Measurements from ENCODE around the gene KCNH6.
A peak's percentile ranks its signal among the peaks of the same experiment; 100 is the strongest.

The KCNH6 gene

DNA sequence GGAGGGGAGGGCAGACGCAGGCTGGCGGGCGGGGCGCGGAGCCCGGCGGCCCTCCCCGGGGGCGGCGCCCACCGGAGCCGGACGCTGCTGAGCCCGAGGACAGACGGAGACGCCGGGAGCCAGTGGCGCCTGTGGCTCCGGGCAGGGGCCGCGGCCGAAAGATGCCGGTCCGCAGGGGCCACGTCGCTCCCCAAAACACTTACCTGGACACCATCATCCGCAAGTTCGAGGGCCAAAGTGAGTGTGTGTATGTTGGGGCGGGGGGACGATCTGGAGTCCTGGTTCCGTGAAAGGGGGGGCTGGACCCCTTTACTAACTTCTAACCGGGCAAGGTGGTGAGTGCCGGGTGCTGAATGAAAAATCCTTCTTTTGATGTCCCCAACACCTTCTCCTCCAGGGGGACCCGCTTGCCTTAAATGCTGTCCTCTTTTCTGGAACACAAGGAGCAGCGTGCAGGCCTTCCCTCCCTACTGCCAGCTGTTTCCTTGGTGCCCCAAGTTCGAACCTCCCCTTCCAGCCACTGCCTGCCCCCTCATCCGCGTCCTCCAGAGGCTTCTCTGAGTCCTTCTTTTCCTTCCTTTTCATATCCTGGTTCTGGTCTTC lies at the start of gene KCNH6:
Gene KCNH6, plus strand, starts transcription at position 106 of the 603 bp plus-strand sequence. Its CDS starts 56 bp downstream, at position 162.
- DNase-seq = no peak

GRCh38 chr17:63474174-63474573 lies 49.0 kb upstream of the KCNH6 start:
- Histone ChIP-seq H3K9me3 (ENCODE audit: severe bottlenecking) (no peaks in the 10 kb centered on the region), H3K36me3 (no peaks in the 10 kb centered on the region), H3K27ac (no peak overlapping the region), H3K27me3 (ENCODE audit: insufficient read depth, low read depth, severe bottlenecking) (no peaks in the 10 kb centered on the region), H3K4me3 (ENCODE audit: low read depth, low read length) (no peak overlapping the region)
- TF ChIP-seq, protein P1, sequence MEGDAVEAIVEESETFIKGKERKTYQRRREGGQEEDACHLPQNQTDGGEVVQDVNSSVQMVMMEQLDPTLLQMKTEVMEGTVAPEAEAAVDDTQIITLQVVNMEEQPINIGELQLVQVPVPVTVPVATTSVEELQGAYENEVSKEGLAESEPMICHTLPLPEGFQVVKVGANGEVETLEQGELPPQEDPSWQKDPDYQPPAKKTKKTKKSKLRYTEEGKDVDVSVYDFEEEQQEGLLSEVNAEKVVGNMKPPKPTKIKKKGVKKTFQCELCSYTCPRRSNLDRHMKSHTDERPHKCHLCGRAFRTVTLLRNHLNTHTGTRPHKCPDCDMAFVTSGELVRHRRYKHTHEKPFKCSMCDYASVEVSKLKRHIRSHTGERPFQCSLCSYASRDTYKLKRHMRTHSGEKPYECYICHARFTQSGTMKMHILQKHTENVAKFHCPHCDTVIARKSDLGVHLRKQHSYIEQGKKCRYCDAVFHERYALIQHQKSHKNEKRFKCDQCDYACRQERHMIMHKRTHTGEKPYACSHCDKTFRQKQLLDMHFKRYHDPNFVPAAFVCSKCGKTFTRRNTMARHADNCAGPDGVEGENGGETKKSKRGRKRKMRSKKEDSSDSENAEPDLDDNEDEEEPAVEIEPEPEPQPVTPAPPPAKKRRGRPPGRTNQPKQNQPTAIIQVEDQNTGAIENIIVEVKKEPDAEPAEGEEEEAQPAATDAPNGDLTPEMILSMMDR (IDR thresholded peaks at IDR 0.05; ENCODE audit: low read depth, low read length) = no peak
- DNase-seq = no peak

More for the DNA sequence above, at the start of gene KCNH6:
- Histone ChIP-seq H3K27me3 (ENCODE audit: insufficient read depth, low read depth, severe bottlenecking) (no peaks in the 10 kb centered on the region), H3K27ac (peak within 1 kb of the TSS; percentile 95), H3K9me3 (ENCODE audit: severe bottlenecking) (no peaks in the 10 kb centered on the region), H3K36me3 (peaks cover 41% of the 10 kb centered on the region), H3K4me3 (ENCODE audit: low read depth, low read length) (peak within 1 kb of the TSS; percentile 78)
- TF ChIP-seq, protein P1 (IDR thresholded peaks at IDR 0.05; ENCODE audit: low read depth, low read length) = no peak

DNA sequence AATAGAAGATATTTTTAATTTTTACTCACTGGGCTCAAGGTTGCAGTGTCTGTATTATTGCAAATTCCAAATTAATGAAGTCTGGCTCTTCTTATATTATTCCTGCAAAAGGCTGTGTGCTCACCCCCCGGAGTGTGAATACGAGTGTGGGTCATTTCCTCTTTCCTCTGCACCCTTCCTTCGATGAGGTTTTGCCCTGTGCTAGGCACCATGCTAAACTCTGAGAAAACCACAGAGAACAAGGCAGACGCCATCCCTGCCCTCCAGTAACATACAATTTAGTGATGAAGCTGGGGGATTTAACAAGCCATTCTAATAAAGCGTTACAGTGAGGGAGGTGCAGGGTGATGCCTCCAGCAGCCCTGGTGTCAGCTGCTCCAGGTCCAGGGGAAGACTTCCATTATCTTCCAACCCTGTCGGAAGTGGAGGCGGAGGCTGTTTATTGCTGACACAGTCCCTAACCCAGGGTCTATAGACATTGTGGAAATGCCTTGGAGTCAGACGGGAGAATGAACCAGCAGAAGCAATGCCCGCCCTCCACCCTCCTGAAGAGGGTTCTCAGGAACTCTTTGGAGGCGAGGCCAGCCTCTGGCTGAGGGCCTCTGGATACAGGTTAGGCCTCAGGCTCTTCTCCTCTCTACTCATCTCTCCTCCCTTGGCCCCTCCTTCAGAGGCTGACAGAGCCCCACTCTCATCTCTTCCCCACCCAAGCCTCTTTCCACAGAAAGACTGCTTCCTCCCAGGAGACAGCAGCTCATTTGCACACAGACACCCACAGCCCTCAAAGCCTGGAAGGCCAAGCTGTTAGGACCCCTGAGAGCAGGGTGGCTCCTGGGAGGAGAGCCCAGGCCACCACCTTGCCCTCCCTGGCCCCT lies 48.3 kb upstream of the KCNH6 start:
- no peaks in the 10 kb centered on the region for H3K36me3 ChIP-seq
- peak overlapping the region; percentile 93 for H3K27ac ChIP-seq
- H3K27me3 ChIP-seq (ENCODE audit: insufficient read depth, low read depth, severe bottlenecking) = no peaks in the 10 kb centered on the region
- TF ChIP-seq, protein P1 (IDR thresholded peaks at IDR 0.05; ENCODE audit: low read depth, low read length) = no peak
- DNase-seq = no peak
- H3K9me3 ChIP-seq (ENCODE audit: severe bottlenecking) = no peaks in the 10 kb centered on the region
- no peak overlapping the region for H3K4me3 ChIP-seq (ENCODE audit: low read depth, low read length)

- Histone ChIP-seq H3K9me3 (ENCODE audit: severe bottlenecking) (no peaks in the 10 kb centered on the region), H3K36me3 (no peaks in the 10 kb centered on the region), H3K27me3 (ENCODE audit: insufficient read depth, low read depth, severe bottlenecking) (no peaks in the 10 kb centered on the region), H3K4me3 (ENCODE audit: low read depth, low read length) (peak overlapping the region; percentile 65), H3K27ac (peak overlapping the region; percentile 93)
- peak; percentile 87 for DNase-seq
- TF ChIP-seq, protein P1 (IDR thresholded peaks at IDR 0.05; ENCODE audit: low read depth, low read length) = 0 out of 2 replicates have a peak, but pooled peaks have one; percentile 2
Observed at GRCh38 chr17:63475491-63476412, 47.4 kb upstream of the KCNH6 start.

GRCh38 chr17:63476459-63476853 lies 46.7 kb upstream of the KCNH6 start:
- no peaks in the 10 kb centered on the region for H3K9me3 ChIP-seq (ENCODE audit: severe bottlenecking)
- TF ChIP-seq, protein P1 (IDR thresholded peaks at IDR 0.05; ENCODE audit: low read depth, low read length) = no peak
- H3K27ac ChIP-seq = peak overlapping the region; percentile 93
- H3K36me3 ChIP-seq = no peaks in the 10 kb centered on the region
- peak; percentile 90 for DNase-seq
- no peaks in the 10 kb centered on the region for H3K27me3 ChIP-seq (ENCODE audit: insufficient read depth, low read depth, severe bottlenecking)
- H3K4me3 ChIP-seq (ENCODE audit: low read depth, low read length) = peak overlapping the region; percentile 65

Data from WERI-Rb-1 (cell line).